ENCODE results near the gene CDC6. TPM values are rescaled to one million over a fixed set of nuclear protein-coding genes. Genes with fewer than 3 reads are reported as not detected.

CDC6 gene
- total and polyA plus RNA-seq, 2 of the 8 experiments (the other 6 are each of a cell fraction or from before 2014, with no cell fraction given), result 50.5 to 140 TPM

DNA sequence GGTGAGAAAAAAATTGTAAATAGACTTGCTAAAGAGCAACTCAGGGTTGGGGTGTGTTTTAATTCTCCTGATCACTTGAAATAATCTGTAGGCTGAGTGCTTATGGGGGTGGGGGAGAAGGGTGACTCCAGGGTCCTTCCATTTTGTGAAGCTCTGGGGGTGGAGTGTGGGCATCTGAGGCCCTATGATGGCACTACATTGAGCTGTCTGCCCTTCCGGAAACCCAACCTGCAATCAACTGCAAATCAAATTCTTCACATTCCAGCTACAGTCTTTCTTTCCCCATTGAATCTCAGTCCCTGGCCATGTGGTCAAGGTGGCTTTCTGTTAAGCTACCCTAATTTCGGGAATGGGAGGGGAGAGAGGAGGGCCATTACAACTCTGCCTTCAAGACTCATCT lies 6.0 kb upstream of the CDC6 start:
- Histone ChIP-seq H3K79me2 (ENCODE audit: control insufficient read depth in 1 of 2, insufficient read depth in 2 of 2, low read length in 2 of 2) (no peaks in the 10 kb centered on the region), H3K9me3 (ENCODE audit: insufficient read depth in 2 of 2, low read depth in 1 of 2, low read length in 1 of 2) (no peaks in the 10 kb centered on the region), H3K4me3 (ENCODE audit: extremely low read depth in 1 of 4, insufficient read depth in 2 of 4, low read depth in 3 of 4, low read length in 4 of 4) (0 out of 8 replicates have a peak overlapping the region, but pooled peaks of 1 of the 4 experiments have one; percentile 7), H4K91ac (replicated peaks; ENCODE audit: insufficient read length, low read length) (no peak overlapping the region), H2BK5ac (ENCODE audit: low read depth, low read length) (peak overlapping the region; percentile 28; the same call in 1 of the 2 replicates), H3K9ac (replicated peaks in 1 of 4; ENCODE audit: extremely low read depth in 1 of 4, low read depth in 3 of 4, low read length in 3 of 4) (no peak overlapping the region), H3K4ac (replicated peaks; ENCODE audit: insufficient read length, low read depth, low read length) (no peak overlapping the region), H3K36me3 (ENCODE audit: control insufficient read depth in 2 of 4, insufficient read depth in 4 of 4, low read length in 3 of 4) (peaks cover 5 to 25% (median 16%) of the 10 kb centered on the region in 4 experiments; a peak in 7 of 8 replicates), H2BK12ac (ENCODE audit: low read depth, low read length) (peak overlapping the region; percentile 82; the same call in 1 of the 2 replicates), H3K23ac (ENCODE audit: insufficient read length) (no peak overlapping the region), H2AFZ (ENCODE audit: low read length) (no peak overlapping the region), H4K20me1 (replicated peaks in 1 of 2; ENCODE audit: control insufficient read depth in 1 of 2, insufficient read depth in 2 of 2, low read length in 2 of 2) (peaks cover 0 to 1% of the 10 kb centered on the region in 2 experiments), H2BK20ac (ENCODE audit: low read length) (no peak overlapping the region), H3K23me2 (ENCODE audit: low read depth, low read length) (no peaks in the 10 kb centered on the region), H2AK5ac (ENCODE audit: low read depth, low read length) (no peak overlapping the region), H3K4me2 (ENCODE audit: insufficient read depth in 1 of 2, low read depth in 2 of 2, low read length in 2 of 2) (peak overlapping the region; percentile 24 to 34; a peak in 3 of 4 replicates), H3K79me1 (ENCODE audit: low read depth, low read length) (no peaks in the 10 kb centered on the region), H2BK15ac (ENCODE audit: low read length) (no peak overlapping the region), H3K27ac (ENCODE audit: low read depth, low read length) (peak overlapping the region; percentile 77), H3K27me3 (replicated peaks in 1 of 4; ENCODE audit: control insufficient read depth in 3 of 4, extremely low read depth in 1 of 4, insufficient read depth in 3 of 4, low read length in 3 of 4) (no peaks in the 10 kb centered on the region), H2BK120ac (replicated peaks; ENCODE audit: low read depth, low read length) (no peak overlapping the region), H4K5ac (ENCODE audit: insufficient read length, low read depth, low read length) (peak overlapping the region; percentile 30), H3K18ac (ENCODE audit: extremely low read depth, low read length) (no peak overlapping the region), H3K56ac (replicated peaks; ENCODE audit: insufficient read length, low read depth, low read length) (peak overlapping the region; percentile 26), H4K8ac (ENCODE audit: extremely low read depth, insufficient read depth, low read length) (no peak overlapping the region), H3K4me1 (replicated peaks in 1 of 4; ENCODE audit: control insufficient read depth in 3 of 4, insufficient read depth in 4 of 4, low read length in 3 of 4) (peaks cover 2 to 5% (median 3%) of the 10 kb centered on the region in 4 experiments; a peak in 5 of 7 replicates), H3K14ac (ENCODE audit: insufficient read length) (no peak overlapping the region)
- ChIA-PET CTCF (ENCODE audit: partially characterized antibody) (interaction anchor here (1.2 to 1.4 kb wide), 4 partner anchors 9 to 63 kb away, joined by 3 to 6 read pairs (median 4); partner anchors contain the start of gene WIPF2), POLR2A (ENCODE audit: partially characterized antibody) (interaction anchor here (1.2 to 31.2 kb wide), 9 partner anchors 9 to 168 kb away, joined by 3 to 540 read pairs (median 4); partner anchors contain the start of genes RARA and WIPF2)
- no peak for DNase-seq (ENCODE audit: low read depth in 1 of 2, low spot score in 2 of 2)
- 47% methylated on average over 2 of the region's 2 CpGs; no CpG with 5 or more reads in 1 of the 2 experiments for WGBS, 2 experiments (ENCODE audit: extremely low coverage in 1 of 2, insufficient coverage in 1 of 2, insufficient read length in 1 of 2, insufficient replicate concordance in 2 of 2, low coverage in 1 of 2, low lambda C conversion rate in 2 of 2, missing lambda C conversion rate in 1 of 2)
- peak; percentile 48 for FAIRE-seq
- TF ChIP-seq EP300 (IDR thresholded peaks at IDR 0.05; ENCODE audit: borderline replicate concordance in 1 of 2, low read depth in 2 of 2, low read length in 2 of 2), result peak in 1 of 2 experiments; percentile 66; a peak in 2 of 3 replicates
- TF ChIP-seq MAX (IDR thresholded peaks at IDR 0.05), result peak; percentile 85
- no peak for TF ChIP-seq CBX5 (IDR thresholded peaks at IDR 0.05; ENCODE audit: low read depth, low read length)
- TF ChIP-seq BRCA1 (IDR thresholded peaks at IDR 0.05; ENCODE audit: low read depth, low read length), result no peak
- no peak for TF ChIP-seq PHF8 (conservative IDR thresholded peaks at IDR 0.05; ENCODE audit: low read depth, low read length)
- peak; percentile 99 for TF ChIP-seq TEAD4 (IDR thresholded peaks at IDR 0.05; ENCODE audit: low read depth, low read length)
- TF ChIP-seq BACH1 (IDR thresholded peaks at IDR 0.05; ENCODE audit: low read length), result no peak
- TF ChIP-seq, protein P1, sequence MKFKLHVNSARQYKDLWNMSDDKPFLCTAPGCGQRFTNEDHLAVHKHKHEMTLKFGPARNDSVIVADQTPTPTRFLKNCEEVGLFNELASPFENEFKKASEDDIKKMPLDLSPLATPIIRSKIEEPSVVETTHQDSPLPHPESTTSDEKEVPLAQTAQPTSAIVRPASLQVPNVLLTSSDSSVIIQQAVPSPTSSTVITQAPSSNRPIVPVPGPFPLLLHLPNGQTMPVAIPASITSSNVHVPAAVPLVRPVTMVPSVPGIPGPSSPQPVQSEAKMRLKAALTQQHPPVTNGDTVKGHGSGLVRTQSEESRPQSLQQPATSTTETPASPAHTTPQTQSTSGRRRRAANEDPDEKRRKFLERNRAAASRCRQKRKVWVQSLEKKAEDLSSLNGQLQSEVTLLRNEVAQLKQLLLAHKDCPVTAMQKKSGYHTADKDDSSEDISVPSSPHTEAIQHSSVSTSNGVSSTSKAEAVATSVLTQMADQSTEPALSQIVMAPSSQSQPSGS (IDR thresholded peaks at IDR 0.05; ENCODE audit: low read length), result peak; percentile 61; the same call in 1 of the 2 replicates
- TF ChIP-seq POU5F1 (IDR thresholded peaks at IDR 0.05; ENCODE audit: low read depth, low read length), result no peak
- TF ChIP-seq E2F6 (IDR thresholded peaks at IDR 0.05), result peak; percentile 16; the same call in 1 of the 2 replicates
